Adrenal gland (tissue), 5 donors: ENCODE measurements around the gene KIAA0753.

Source experiments
- CTCF ChIP-seq, 6 experiments: fragments of 450-650 bp in 4 of 6; fragments of 200-600 bp in 2 of 6; sonication (generic) in 1 of 6; IDR thresholded peaks; 1 replicate in 5 of 6; 2 replicates in 1 of 6; pipeline versions ENCODE4 v1.5.1 to v1.8.0; 2016 to 2021; ENCODE audit warnings: antibody characterized with exemption in 6 of 6, mild to moderate bottlenecking in 2 of 6, moderate library complexity in 1 of 6
- POLR2A ChIP-seq, 2 donors: fragments of 450-650 bp; IDR thresholded peaks; one replicate each; pipeline ENCODE4 v1.6.1; 2017; ENCODE audit warnings: antibody characterized with exemption in 2 of 2, mild to moderate bottlenecking in 2 of 2, moderate library complexity in 1 of 2
- donor health status: DM: no; HTN: no; CAD: no.

GRCh38 chr17:6583411-6583810 is 57.1 kb downstream of the KIAA0753 start:
- TF ChIP-seq POLR2A (IDR thresholded peaks at IDR 0.05) (no peak), CTCF (IDR thresholded peaks at IDR 0.05) (no peak)
